GM18858 (cell line): ENCODE measurements around the gene MTHFD1L.
A peak's percentile ranks its signal among the peaks of the same experiment; 100 is the strongest.

Experiments
- ATAC-seq: cut with Tn5 transposase; IDR thresholded peaks from one replicate; pipeline ENCODE4 v1.9.1; 2021; ENCODE audit not compliant: unreplicated experiment

MTHFD1L gene

DNA sequence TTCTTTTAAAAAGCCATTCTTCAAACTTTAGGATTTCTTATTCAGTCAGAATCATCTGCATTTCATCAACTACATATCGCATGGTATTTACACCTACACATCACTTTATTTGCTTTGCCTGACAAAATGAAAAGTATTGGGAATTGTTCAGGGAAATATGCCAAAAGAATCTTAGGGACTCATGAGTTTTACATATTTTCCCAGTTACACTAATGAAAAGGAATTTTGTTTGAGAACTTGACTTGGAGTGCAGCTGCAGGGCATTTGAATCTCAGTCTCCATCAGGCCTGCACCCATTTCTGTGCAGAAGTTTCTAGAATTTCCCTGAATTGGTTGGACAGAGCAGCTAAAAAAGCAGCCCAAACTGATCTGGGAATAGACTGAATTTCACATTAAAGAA is 65.3 kb downstream of the MTHFD1L start:
- no peak for ATAC-seq

DNA sequence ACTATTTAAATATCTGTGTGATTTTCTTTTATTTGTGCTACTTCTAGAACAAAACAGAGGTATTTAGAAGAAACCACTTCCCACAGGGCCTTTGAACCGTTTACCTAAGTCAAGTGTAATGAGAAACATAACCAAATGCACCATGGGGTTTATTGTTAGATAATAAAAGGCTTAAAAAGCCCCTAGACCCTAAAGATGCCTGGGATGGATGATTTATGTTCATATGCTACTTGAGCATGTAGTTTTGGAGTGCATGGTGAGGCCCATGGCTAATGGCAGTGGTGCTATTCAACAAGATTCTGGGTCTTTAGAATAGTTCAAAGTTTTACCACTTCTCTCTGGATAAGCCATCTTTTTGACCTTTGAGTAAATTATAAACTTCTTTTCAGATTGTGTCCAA is 65.9 kb downstream of the MTHFD1L start:
- no peak for ATAC-seq

DNA sequence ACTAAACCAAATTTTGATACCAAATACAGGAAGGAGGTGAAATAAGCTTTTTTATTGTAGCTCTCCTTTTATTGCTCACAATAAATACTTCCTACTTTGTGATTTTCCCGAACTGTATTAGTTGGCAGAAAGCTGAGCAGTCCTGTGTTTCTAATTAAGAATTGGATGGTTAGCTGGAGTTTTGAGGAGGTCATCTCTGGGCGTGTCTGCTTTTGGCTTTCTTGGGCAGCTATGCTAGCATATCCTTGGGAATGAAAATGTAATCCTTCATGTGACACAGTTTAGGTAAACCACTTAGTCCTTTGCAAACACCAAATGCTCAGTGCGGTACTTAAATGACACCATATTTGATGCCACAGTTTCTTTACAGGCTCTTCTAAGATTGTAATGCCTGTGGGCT is 67.5 kb downstream of the MTHFD1L start:
- ATAC-seq: no peak

DNA sequence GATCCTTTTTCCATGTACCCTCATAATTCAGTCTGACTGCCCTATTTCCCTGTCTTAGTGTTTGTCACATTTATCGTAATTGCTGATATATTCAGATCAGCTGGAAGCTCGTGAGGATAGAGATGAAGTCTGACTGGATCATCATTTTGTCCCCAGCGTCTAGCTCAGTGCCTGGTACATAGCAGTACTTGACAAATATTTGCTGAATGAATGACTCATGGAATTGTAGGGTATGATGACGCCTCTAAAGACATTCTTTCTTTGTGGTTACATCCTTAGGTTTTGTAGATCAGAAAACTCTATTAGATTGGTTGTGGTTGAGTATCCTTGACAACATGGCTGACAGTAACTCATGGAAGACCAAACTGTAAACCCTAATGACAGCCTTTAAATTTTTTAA is 68.9 kb downstream of the MTHFD1L start:
- ATAC-seq: no peak

DNA sequence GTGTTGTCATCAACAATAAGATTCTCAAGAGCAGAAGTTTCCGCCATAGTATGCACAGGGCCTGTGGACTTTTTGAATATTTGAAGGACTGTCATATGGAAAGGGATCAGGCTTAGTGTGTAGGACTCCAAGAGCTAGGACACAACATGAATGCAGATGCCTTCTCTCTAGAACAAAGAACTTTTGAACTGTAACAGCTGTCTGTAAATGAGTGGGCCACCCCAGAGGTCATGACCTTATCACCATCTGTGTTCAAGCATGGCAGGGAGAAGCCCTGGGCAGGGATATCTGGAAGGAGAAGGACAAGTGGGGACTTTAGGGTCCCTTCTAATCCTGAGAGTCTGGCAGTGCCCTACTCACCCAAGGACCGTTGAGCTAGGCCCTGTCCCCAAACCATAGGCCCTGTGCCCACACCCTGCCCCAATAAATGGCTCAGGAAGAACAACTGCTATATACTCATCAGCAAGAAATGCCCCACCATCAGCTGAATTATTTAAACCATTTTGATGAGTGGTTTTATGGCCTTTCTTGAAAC is 70.6 kb downstream of the MTHFD1L start:
- no peak for ATAC-seq

DNA sequence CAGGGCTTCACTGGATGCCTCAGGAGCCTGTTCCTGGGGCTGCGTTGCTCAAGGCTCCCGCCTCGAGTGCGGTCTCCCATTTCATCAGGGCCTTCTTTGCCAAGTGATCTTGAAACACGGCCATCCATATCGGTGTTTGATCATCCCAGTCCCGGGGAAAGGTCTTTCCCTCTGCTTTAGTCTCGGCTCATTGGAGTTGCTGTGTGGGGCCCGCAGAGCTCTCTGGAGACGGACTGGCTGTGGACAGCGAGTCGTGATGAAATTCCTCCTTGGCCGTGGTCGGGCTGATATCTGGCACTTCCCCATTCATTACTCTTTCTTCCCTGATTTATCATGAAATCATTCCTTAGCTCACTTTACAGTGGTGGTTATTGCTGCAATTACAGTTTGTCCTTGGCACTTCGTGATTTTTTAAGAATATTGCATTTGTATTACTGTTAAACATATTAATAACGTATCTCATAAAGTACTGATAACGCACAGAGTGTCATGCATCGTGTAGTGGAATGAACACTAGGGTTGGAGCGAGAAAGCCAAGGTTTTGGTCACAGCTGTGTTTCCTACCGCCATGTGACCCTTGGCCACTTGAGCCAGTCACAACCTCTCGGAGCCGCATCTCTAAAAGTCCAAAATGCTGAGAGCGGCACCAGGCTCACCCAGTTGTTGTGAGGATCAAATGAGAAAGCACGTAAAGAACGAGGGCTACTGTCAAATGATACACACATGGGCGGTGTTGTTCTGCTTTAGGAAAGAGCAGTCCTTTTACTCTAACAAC is 71.8 kb downstream of the MTHFD1L start:
- no peak for ATAC-seq

DNA sequence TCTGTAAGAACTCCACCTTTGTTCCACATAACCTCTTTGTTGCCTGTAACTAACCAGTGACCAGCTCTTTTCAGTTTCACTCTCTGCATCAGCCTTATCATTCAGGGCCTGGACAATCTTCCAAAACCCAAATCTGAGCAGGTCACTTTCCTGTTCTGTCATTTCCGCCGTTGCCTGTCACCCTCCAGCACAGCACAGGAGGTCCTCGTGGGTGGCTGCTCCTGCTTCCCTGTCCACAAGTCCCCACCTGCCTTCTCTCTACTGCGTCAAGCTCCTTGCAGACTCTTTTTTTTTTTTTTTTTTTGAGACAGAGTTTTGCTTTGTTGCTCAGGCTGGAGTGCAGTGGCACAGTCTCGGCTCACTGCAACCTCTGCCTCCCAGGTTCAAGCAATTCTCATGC is 73.9 kb downstream of the MTHFD1L start:
- ATAC-seq: no peak

DNA sequence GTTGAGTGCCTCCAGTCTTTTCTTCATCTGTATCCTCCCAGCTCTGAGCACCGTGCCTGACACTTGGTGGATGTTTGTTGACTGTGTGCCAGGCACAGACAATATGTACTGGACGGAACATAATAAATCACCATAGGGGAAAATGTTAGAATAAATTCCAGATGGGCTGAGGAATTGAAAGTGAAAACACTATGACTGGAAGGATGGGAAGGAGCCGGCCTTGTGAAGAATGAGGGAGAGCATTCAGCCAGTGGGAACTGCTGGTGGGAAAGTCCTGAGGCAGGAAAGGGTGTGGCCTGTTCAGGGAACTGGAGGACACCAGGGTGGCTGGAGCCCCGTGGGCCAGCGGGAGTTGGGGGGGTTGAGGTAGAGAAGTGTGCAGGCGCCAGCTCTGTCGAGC is 75.4 kb downstream of the MTHFD1L start:
- no peak for ATAC-seq

DNA sequence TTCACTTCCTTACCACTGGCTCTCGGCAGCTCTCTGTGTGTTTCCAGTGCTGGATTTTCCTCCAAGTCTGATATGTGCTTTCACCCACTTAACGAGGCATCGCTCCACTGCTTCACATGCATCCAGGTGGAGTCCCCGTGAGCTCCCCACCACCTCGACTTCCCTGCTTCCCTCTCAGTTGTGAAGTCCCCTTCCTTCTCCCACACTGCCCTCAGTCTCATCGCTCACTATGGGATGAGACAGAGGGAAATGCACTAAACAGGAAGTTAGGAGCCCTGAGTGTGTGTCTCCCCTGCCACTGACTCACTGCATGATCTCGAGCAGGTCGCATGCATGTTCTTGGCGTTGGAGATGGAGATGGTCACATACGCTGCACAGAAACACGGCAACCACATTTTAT is 84.0 kb downstream of the MTHFD1L start:
- no peak for ATAC-seq

DNA sequence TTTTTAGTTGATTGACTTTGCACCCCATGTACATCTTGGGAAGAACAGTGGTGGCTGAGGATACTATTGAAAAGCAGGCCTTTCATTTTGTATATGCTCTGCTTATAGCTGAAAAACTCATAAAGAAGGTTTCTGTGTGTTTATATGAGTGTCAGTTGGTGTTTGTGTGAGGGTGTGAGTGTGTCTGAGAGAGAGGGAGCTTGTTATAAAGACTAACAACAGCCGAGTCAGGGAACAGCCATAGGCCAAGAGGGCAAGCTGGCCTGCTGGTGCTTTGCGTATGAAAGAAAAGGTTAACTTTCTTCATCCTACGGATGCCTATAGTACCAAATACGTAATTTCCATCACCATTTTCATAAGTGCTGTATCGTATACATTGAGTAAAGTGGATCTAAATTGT is 88.3 kb downstream of the MTHFD1L start:
- ATAC-seq: no peak

DNA sequence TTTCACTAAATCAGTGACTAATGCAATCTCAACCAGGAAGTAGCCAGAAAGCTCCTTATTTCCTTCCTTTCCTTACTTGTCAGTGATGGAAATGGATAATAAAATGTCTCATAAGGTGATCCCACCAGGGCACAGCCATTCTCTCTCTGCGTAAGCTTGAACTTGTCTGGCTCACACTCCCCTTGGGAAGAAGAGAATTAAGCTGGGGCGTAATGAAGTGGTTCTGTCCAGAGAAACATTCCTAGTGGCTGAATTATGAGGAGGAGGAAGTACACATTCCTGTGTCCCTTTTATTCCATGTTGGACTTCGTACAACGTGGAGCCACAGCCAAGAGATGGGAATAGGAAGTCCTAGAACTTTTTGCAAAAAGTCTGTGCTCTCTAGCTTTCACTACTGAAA is 93.7 kb downstream of the MTHFD1L start:
- ATAC-seq: no peak

DNA sequence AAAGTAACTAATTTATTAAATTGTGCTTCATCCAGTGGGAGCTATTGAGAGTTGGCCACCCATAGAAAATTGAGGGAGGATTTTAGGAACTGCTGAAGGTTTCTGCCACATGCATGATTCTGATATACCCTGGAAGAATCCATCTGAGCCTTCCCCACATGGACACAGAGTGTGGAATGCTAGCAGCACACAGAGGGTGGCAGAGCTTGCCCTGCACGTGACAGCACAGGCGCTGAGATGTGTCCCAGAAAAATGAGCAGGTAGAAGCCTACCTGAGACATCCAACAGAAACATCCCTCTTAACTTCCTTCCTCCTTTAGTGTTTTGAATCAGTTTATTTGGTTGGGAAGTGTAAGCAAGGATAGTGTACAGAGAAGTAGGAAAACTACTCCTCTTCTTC is 96.9 kb downstream of the MTHFD1L start:
- ATAC-seq: no peak

DNA sequence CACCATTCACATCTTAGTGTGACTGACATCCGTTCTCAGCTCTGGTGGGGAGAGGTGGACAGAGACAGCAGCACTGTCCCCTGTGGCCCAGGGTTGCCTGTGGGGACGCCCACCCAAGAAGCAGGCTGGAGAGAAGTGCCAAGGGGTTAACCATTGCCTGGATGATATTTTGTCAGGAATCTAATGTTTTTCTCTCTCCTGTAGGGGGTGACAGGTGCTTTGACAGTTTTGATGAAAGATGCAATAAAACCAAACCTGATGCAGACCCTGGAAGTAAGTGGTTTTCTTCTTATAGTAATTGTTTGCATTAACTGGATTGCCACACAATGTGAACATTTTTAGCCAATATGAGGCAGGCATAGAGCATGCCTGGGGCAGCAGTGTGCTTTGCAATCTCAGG is 99.3 kb downstream of the MTHFD1L start:
- no peak for ATAC-seq

DNA sequence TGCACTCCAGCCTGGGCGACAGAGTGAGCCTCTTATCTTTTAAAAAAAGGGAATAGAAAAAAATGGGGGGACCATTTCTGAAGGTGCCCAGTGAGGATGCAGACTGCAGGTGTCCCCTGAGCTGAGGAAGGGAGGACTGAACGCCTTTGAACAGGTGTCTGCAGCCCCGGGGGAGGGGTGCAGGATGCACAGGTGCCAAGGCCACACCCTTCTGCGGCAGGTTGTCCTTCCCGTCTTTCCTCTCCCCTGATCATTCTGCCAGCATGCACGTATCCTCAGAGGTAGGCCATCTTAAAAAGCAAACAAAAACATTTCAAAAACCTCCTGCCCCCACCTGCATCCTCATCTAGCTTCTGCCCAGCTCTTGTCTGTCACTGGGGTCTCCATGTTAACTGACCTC is 101.3 kb downstream of the MTHFD1L start:
- no peak for ATAC-seq

DNA sequence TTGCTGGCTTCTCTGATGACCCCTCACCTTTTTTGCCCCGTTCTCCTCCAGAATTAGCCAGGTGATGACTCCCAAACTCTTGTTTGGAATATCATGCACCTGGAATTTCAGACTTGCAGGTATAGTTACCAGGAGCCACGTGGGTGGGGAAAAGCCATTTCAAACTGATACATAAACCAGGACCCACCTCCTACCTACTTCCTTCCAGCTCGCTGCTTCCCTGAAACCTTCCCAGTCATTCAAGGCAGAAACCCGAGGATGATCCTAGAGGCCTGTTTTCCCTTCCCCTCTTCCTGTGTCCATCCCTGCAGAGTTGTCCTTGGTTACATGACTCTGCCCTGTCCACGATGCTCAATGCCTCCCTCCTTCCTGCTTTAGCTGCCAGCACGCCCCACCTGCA is 101.9 kb downstream of the MTHFD1L start:
- no peak for ATAC-seq

DNA sequence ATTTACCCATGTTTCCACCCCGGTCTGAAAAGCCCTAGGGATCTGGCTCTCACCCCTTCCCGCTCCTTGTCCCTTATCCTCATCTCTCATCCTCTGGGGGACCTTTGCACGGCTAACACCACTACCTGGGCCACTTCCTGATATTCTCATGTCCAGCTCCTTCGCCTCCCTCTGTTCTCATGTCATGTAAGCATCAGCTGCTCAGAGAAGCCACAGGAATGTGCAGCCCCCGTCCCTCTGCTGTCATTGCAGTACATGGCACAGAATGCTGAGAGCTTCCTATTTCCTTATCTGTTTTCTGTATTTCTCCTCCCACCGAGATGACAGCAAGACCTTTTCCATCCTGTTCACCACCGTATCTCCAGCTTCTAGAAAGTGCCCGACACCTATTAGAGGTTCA is 102.4 kb downstream of the MTHFD1L start:
- no peak for ATAC-seq

DNA sequence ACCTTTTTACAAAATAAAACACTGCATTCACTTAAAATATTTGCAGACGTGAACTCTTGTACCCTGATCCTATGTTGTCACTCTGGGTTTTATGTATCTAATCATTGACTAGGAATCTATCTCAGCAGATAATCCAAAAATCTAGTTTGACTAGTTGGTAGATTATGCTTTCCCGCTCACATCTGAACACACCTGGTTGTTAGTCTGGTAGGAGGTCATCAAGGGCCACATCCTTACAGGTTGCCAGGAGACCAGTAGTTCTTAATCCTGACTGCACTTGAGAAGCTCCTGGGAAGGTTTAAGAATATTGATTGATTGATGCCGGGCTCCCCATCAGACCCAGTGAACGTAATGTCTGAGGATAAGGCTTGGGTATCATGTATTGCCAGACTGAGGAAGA is 104.4 kb downstream of the MTHFD1L start:
- ATAC-seq: no peak

DNA sequence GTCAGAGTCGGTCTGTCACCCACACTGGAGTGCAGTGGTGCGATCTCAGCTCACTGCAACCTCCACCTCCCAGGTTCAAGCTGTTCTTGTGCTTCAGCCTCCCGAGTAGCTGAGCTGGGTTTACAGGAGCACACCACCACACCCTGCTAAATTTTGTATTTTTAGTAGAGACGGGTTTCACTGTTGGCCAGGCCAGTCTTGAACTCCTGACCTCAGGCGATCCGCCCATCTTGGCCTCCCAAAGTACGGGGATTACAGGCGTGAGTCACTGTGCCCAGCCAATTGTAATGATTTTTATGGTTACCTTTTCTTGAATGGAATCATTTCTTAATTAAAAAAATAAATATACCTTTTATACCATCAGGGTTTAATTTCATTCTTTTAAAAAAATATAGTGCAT is 105.7 kb downstream of the MTHFD1L start:
- no peak for ATAC-seq

DNA sequence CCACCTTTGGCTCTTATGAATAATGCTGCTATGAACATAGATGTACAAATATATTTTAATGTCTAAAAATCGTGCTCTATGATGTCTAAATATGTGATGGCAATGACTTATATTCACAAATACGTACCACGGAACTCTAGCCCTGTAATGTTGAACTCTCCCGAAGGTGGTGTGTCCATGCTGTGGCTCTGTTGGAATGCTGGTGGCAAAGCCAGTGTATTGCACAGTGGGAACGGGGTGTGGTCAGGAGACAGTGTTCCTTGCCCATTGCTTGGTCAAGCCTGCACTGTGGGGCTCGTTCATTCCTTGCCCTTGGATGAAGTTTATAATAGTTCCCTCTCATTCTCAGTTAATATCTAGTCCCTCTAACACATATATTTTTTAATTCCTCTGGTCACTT is 109.6 kb downstream of the MTHFD1L start:
- no peak for ATAC-seq

DNA sequence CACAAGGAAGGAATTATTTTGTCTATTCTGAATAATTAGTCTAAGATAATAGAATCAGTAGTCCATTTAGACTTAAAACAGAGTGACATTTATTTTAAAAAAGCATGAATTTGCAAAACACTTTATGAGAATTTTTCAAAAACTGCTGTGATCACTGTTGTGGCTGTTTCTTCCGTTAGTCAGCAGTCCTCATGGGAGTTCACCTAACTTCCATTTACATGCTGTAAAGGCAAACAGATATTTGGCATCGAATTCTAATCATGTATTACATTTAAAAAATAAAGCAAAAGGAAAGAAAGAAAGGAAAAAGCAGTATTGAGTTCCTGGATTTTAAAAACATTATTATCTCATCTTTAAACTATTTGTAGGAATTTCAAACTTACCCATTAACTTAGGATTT is 111.8 kb downstream of the MTHFD1L start:
- ATAC-seq: no peak

DNA sequence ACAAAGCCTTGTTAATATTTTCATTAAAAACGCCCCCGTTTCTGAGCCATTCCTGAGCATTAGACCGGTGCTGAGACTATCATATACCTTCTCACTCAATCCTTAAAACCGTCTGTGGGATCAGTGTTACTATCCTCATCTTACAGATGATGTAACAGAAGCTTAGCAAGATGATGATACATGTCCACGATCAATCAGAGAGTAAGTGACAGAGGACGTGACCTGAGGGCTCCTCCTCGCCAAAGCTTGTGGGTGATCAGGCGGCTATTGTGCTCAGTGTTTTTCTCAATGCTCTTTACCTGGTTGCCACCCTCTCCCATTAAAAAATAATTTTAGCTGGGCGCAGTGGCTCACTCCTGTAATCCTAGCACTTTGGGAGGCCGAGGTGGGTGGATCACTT is 113.1 kb downstream of the MTHFD1L start:
- ATAC-seq: no peak

DNA sequence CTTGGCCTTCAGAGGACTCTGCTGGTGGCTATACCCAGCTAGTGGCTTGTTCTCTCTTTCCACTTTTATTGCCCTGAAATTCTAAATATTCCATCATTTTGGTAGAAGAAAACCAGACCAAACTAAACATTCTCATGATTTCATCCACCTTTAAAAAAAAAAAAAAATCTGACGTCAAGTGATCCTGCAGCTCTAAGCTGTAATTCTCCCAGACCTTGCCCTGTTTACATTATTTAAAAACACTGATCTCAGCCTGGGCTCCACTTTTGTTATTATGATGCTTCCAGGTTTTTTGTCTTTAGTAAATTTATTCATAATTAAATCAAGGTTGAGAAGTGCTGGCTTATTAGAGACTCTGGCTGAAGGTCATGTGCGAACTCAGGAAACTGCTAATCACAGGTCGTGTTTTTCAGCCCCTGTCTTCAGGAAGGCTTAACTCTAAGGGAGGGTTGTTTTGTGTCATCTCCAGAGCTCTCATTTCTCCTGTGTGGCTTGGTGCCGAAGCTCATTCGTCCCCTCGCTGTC is 114.4 kb downstream of the MTHFD1L start:
- ATAC-seq: no peak

DNA sequence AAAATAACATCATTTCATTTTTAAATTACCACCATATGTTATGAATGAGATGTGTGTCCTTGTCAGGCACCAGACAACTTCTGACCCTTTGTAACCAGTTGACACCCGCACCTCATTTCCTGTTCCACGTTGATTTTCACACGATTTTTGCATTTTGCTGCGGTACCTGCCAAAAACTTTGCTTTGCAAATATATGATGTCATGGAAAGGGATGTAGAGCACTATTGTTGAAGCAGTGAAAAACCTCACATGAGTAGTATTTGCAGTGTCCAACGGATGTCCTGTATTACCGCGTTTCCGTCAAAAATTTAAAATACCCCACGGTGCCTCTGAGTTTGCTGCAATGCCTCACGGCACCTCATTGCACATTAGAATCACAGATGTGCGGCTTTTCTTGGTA is 115.6 kb downstream of the MTHFD1L start:
- ATAC-seq: peak; percentile 82
